GM12875 (cell line): ENCODE data around the gene PIGM.

ENCODE experiments used
- H3K4me3 ChIP-seq: one replicate; pipeline ENCODE4 v1.5.1; 2011; ENCODE audit warnings: low read depth, low read length, control low read depth
- TF ChIP-seq, protein P1 (sequence below): IDR thresholded peaks from 2 replicates; pipeline ENCODE4 v1.5.1; 2011; ENCODE audit warnings: low read depth, mild to moderate bottlenecking, control low read depth, inconsistent platforms, low read length, moderate library complexity, borderline replicate concordance; ENCODE audit not compliant: insufficient read depth

The PIGM gene

DNA sequence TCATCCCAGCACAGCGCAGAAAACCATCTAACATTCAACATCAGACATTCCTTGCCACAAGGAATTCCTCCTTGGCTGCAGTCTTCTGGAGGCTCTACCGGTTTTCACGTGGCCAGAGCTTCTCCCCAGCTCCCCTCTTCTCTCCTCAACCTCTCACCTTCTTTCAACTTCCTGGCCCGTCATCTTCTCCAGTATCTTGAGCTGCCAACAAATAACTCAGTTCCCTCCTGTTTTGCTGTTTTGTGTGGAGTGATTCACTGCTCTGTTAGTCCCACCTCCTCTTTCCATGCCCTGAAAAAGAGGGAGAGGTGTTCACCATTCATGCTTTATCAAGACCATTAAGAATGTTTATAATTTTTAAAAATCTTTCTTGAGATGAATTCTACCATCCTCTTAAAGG is 32.6 kb downstream of the PIGM start:
- H3K4me3 ChIP-seq = no peak overlapping the region
- TF ChIP-seq, protein P1, sequence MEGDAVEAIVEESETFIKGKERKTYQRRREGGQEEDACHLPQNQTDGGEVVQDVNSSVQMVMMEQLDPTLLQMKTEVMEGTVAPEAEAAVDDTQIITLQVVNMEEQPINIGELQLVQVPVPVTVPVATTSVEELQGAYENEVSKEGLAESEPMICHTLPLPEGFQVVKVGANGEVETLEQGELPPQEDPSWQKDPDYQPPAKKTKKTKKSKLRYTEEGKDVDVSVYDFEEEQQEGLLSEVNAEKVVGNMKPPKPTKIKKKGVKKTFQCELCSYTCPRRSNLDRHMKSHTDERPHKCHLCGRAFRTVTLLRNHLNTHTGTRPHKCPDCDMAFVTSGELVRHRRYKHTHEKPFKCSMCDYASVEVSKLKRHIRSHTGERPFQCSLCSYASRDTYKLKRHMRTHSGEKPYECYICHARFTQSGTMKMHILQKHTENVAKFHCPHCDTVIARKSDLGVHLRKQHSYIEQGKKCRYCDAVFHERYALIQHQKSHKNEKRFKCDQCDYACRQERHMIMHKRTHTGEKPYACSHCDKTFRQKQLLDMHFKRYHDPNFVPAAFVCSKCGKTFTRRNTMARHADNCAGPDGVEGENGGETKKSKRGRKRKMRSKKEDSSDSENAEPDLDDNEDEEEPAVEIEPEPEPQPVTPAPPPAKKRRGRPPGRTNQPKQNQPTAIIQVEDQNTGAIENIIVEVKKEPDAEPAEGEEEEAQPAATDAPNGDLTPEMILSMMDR = no peak

- no peak overlapping the region for H3K4me3 ChIP-seq
- TF ChIP-seq, protein P1 = no peak
Observed at GRCh38 chr1:159996653-159997052, 35.1 kb downstream of the PIGM start.

DNA sequence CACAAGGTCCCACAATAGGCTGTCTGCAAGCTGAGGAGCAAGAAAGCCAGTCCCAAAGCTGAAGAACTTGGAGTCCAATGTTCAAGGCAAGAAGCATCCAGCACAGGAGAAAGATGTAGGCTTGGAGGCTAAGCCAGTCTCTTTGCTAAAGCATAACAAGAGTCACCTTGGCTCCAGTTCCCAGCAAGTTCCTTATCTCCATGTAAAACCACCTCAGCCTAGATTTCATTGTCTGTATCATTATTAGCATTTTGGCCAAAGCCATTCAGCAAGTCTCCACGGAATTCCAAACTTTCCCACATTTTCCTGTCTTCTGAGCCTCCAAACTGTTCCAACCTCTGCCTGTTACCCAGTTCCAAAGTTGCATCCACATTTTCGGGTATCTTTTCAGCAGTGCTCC is 36.9 kb downstream of the PIGM start:
- H3K4me3 ChIP-seq = no peak overlapping the region
- TF ChIP-seq, protein P1 = no peak

DNA sequence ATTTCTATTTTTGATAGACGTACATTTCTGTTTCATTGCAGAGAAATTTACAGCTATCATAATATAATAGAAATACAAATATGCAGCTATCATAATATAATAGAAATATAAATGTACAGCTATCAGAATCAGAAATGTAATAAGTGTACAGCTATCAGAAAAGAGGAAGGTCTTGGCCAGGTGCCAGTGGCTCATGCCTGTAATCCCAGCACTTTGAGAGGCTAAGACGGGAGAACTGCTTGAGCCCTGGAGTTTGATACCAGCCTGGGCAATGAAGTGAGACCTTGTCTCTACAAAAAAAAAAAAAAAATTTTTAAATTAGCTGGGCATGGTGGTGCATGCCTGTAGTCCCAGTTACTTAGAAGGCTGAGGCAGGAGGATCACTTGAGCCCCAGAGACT is 37.9 kb downstream of the PIGM start:
- H3K4me3 ChIP-seq = no peak overlapping the region
- TF ChIP-seq, protein P1 = no peak

GRCh38 chr1:159992161-159992560 is 39.6 kb downstream of the PIGM start:
- TF ChIP-seq, protein P1 = no peak
- no peak overlapping the region for H3K4me3 ChIP-seq

DNA sequence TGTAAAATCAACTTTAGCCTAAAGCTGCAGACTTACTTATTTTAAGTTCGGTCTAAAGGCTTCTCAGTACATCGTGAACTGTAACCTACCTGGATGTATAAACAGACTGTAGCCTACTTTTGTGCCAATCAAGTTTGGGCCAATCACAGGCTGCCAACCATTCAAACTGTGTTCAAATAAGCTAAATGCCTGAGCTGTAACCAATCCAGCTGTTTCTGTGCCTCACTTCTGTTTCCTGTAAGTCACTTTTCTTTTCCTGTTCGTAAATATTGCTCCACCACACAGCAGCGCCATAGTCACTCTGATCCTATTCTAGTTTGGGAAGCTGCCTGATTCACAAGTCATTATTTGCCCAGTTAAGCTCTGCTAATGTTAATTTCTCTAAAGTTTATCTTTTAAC is 40.3 kb downstream of the PIGM start:
- H3K4me3 ChIP-seq = no peak overlapping the region

DNA sequence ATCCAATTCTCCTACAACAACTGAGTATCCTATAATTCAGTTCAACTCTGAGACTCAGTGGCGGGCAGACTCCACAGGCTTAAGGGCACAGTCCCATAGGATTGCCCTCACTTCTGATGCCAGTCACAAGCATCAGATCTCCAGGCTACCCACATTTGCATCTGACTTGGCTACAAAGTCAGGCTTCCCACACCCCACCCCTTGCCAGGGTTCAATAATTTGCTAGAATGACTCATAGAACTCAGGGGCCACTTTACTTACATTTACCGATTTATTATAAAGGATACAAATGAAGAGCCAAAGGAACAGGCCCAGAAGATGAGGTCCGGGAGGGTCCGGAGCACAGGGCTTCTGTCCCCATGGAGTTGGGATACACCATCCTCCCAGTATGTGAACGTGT is 41.8 kb downstream of the PIGM start:
- no peak overlapping the region for H3K4me3 ChIP-seq
- TF ChIP-seq, protein P1 = no peak

More for the DNA sequence above, 40.3 kb downstream of the PIGM start:
- TF ChIP-seq, protein P1 = no peak
